Neutrophil (primary cell): Measurements from ENCODE around the gene LMF1.
"Not testable (repeated sequence)": the region's sequence is repeated elsewhere in the genome, so short reads cannot be mapped to it uniquely, and the experiment has no call there.

Experiments
- H3K27ac ChIP-seq: fragments of 200-600 bp; sonication (generic); 2 replicates; pipeline ENCODE4 v1.5.1; 2016; ENCODE audit warnings: mild to moderate bottlenecking, moderate library complexity
- H3K27me3 ChIP-seq: fragments of 200-600 bp; sonication (generic); 2 replicates; pipeline ENCODE4 v1.6.0; 2016; ENCODE audit warnings: mild to moderate bottlenecking
- H3K36me3 ChIP-seq: fragments of 200-600 bp; sonication (generic); 2 replicates; pipeline ENCODE4 v1.5.1; 2017
- H3K4me1 ChIP-seq, 2 experiments: fragments of 200-600 bp in 1 of 2; sonication (generic) in 1 of 2; 1 replicate in 1 of 2; 2 replicates in 1 of 2; pipeline versions ENCODE4 v1.5.1 to v1.6.1; 2013 to 2016; ENCODE audit warnings: low read depth in 1 of 2, low read length in 1 of 2, mild to moderate bottlenecking in 1 of 2, moderate library complexity in 1 of 2; ENCODE audit not compliant: control insufficient read depth in 1 of 2, insufficient read depth in 1 of 2
- H3K4me3 ChIP-seq, 2 experiments: fragments of 200-600 bp in 1 of 2; sonication (generic) in 1 of 2; 1 replicate in 1 of 2; 2 replicates in 1 of 2; pipeline ENCODE4 v1.5.1; 2013 to 2016; ENCODE audit warnings: low read depth in 1 of 2, low read length in 1 of 2, mild to moderate bottlenecking in 1 of 2, moderate library complexity in 1 of 2
- H3K9me3 ChIP-seq: fragments of 200-600 bp; sonication (generic); 2 replicates; pipeline ENCODE4 v1.5.1; 2016
- TF ChIP-seq, protein P1 (sequence below): fragments of 200-600 bp; sonication (generic); IDR thresholded peaks from 2 replicates; pipeline ENCODE4 v1.5.1; 2016; ENCODE audit warnings: antibody characterized with exemption

The LMF1 gene

DNA sequence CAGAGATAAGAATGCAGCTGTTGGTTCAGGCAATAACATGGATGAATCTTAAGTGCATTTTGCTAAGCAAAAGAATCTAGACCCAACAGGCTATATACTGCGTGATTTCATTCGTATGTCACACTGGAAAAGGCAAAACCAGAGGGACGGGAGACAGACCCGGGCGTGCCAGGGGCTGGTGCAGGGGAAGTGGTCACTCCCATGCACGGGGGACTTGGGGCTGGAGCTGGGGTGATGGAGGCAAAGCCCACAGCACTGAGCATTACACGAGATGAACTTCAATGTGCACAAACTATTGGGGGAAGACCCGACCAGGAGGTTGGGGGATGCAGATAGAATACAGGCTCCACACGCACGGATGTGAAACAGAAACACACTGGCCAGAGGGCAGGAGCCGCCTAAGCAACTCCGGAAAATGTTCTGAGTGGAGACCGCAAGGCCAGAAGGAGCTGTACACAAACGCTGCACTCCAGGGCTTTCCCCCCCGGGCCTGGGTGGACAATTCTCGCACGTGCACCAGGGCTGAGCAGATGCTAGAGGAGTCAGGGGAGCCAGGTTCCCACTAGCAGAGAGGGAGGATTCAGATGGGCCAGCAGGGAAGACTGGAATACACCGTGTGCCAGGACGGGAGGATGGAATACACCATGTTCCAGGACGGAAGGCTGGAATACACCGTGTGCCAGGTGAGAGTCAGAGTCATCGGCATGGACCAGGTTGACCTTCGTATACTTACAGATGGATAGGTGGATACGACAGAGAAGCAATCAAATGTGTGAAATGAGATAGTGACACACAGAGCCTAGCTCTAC is 11.3 kb downstream of the LMF1 start:
- H3K27me3 ChIP-seq: no peaks in the 10 kb centered on the region
- TF ChIP-seq, protein P1, sequence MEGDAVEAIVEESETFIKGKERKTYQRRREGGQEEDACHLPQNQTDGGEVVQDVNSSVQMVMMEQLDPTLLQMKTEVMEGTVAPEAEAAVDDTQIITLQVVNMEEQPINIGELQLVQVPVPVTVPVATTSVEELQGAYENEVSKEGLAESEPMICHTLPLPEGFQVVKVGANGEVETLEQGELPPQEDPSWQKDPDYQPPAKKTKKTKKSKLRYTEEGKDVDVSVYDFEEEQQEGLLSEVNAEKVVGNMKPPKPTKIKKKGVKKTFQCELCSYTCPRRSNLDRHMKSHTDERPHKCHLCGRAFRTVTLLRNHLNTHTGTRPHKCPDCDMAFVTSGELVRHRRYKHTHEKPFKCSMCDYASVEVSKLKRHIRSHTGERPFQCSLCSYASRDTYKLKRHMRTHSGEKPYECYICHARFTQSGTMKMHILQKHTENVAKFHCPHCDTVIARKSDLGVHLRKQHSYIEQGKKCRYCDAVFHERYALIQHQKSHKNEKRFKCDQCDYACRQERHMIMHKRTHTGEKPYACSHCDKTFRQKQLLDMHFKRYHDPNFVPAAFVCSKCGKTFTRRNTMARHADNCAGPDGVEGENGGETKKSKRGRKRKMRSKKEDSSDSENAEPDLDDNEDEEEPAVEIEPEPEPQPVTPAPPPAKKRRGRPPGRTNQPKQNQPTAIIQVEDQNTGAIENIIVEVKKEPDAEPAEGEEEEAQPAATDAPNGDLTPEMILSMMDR: no peak
- H3K36me3 ChIP-seq: no peaks in the 10 kb centered on the region
- H3K9me3 ChIP-seq: no peaks in the 10 kb centered on the region
- no peak overlapping the region for H3K27ac ChIP-seq
- H3K4me1 ChIP-seq: no peaks in the 10 kb centered on the region
- no peak overlapping the region for H3K4me3 ChIP-seq

DNA sequence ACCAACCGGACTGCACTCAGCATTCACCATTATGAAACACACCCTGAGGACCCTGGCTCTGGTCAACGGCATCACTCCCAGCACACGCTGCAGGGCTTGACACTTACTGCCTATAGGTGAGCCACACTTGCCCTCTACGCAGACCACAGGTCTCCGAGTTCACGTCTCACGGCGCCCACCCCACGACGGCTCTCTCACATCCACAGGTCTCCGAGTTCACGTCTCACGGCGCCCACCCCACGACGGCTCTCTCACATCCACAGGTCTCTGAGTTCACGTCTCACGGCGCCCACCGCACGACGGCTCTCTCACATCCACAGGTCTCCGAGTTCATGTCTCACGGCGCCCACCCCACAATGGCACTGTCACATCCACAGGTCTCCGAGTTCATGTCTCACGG is 15.0 kb downstream of the LMF1 start:
- peaks cover 17% of the 10 kb centered on the region for H3K36me3 ChIP-seq
- H3K27ac ChIP-seq, H3K4me3 ChIP-seq: not testable (repeated sequence)

DNA sequence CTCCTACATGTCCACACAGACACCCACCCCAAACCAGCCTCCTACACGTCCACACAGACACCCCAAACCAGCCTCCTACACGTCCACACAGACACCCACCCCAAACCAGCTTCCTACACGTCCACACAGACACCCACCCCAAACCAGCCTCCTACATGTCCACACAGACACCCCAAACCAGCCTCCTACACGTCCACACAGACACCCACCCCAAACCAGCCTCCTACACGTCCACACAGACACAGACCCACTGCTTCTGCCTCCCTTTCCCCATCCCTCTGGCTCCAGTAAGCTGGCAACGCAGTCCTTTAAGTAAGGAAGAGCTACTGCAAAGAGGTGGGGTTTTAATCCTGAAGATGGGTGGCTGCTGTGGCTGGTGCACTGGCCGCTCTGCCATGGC is 17.0 kb downstream of the LMF1 start:
- not testable (repeated sequence) for H3K27me3 ChIP-seq, H3K4me1 ChIP-seq, H3K4me3 ChIP-seq, H3K9me3 ChIP-seq, H3K27ac ChIP-seq
- peaks cover 17% of the 10 kb centered on the region for H3K36me3 ChIP-seq

More for the DNA sequence above, 15.0 kb downstream of the LMF1 start:
- H3K4me1 ChIP-seq, H3K9me3 ChIP-seq, H3K27me3 ChIP-seq: not testable (repeated sequence)

DNA sequence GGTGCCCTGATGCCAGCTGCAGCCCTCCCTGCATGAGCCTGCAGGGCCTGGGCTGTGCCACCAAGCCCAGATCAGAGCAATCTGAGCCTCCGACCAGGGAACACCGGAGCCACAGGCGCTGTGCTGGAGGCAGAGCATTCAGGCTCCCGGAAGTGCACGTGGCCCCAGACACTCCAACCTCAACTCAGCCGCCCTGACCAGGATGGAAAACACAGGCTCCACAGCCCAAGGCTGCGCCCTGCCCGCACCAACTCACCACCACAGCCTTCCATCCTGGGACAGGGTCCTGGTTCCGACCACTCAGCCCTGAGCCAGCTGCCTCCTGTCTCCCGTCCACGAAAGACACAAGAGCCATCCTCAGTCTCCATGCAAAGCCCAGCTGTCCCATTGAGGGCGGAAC is 18.5 kb downstream of the LMF1 start:
- Histone ChIP-seq H3K27me3 (no peaks in the 10 kb centered on the region), H3K4me3 (no peak overlapping the region), H3K9me3 (no peaks in the 10 kb centered on the region), H3K4me1 (no peaks in the 10 kb centered on the region), H3K27ac (no peak overlapping the region), H3K36me3 (peaks cover 18% of the 10 kb centered on the region)
- TF ChIP-seq, protein P1: no peak

DNA sequence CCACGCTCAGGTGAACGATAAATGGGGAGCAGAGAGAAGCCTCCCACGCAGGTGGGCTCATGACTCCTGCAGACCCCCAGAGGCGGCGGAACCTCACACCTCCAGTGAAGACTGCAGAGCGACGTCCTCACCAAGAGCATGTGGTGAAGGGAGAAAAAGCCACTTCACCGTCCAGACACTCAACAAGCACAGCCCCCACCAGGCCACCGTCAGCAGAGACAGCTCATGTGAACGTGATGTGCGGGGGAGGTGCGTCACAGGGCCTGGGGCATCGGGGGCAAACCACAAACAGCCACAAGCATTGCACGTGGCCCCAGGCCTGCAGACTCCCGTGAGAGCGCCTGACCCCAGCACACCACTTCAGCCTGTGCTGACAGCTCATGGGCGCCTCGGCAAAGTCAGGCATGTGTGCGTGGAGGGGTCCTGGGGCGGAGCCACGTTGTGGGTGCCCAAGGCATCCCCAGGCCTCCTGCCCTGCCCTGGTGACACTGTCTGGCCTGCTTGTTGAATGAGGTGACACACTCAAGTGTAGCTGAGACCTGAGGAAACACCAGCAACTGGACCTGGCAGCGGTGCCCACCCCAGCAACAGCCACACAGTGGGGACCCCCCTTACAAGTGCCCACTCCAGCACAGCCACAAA is 19.0 kb downstream of the LMF1 start:
- Histone ChIP-seq H3K4me1 (no peaks in the 10 kb centered on the region), H3K27me3 (no peaks in the 10 kb centered on the region), H3K27ac (no peak overlapping the region), H3K9me3 (no peaks in the 10 kb centered on the region), H3K4me3 (no peak overlapping the region), H3K36me3 (peaks cover 23% of the 10 kb centered on the region)
- TF ChIP-seq, protein P1: no peak

DNA sequence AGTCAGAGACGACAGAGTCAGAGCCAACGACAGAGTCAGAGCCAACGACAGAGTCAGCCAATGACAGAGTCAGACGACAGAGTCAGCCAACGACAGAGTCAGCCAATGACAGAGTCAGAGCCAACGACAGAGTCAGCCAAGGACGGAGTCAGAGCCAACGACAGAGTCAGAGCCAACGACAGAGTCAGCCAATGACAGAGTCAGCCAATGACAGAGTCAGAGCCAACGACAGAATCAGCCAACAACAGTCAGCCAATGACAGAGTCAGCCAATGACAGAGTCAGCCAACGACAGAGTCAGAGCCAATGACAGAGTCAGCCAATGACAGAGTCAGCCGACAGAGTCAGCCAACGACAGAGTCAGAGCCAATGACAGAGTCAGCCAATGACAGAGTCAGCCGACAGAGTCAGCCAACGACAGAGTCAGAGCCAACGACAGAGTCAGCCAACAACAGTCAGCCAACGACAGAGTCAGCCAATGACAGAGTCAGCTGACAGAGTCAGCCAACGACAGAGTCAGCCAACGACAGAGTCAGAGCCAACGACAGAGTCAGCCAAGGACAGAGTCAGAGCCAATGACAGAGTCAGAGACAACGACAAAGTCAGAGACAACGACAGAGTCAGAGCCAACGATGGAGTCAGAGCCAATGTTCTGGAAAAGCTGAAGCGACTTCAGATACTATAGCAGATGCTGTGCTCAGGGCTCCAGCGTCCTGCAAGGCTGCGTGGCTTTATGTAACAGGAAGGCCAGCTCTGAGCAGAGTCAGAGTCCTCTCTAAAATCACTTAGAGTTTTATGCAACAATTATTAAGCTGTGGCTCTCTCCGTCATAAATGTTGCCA is 19.8 kb downstream of the LMF1 start:
- peaks cover 27% of the 10 kb centered on the region for H3K36me3 ChIP-seq
- H3K4me3 ChIP-seq, H3K9me3 ChIP-seq, H3K27me3 ChIP-seq, H3K4me1 ChIP-seq, H3K27ac ChIP-seq: not testable (repeated sequence)

DNA sequence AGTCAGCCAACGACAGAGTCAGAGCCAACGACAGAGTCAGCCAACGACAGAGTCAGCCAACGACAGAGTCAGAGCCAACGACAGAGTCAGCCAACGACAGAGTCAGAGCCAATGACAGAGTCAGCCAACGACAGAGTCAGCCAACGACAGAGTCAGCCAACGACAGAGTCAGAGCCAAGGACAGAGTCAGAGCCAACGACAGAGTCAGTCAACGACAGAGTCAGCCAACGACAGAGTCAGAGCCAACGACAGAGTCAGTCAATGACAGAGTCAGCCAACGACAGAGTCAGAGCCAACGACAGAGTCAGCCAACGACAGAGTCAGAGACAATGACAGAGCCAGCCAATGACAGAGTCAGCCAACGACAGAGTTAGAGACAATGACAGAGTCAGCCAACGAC is 22.0 kb downstream of the LMF1 start:
- H3K4me3 ChIP-seq, H3K27ac ChIP-seq, H3K27me3 ChIP-seq, H3K4me1 ChIP-seq, H3K9me3 ChIP-seq: not testable (repeated sequence)
- peaks cover 23% of the 10 kb centered on the region for H3K36me3 ChIP-seq

DNA sequence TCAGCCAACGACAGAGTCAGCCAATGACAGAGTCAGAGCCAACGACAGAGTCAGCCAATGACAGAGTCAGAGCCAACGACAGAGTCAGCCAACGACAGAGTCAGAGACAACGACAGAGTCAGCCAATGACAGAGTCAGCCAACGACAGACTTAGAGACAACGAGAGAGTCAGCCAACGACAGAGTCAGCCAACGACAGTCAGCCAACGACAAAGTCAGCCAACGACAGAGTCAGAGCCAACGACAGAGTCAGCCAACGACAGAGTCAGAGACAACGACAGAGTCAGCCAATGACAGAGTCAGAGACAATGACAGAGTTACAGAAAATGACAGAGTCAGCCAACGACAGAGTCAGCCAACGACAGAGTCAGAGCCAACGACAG is 22.9 kb downstream of the LMF1 start:
- H3K4me1 ChIP-seq, H3K9me3 ChIP-seq: not testable (repeated sequence)
- peaks cover 23% of the 10 kb centered on the region for H3K36me3 ChIP-seq

More for the DNA sequence above, 22.9 kb downstream of the LMF1 start:
- H3K27me3 ChIP-seq, H3K4me3 ChIP-seq, H3K27ac ChIP-seq: not testable (repeated sequence)
